ENCODE results near the gene RBM19.

The RBM19 gene

DNA sequence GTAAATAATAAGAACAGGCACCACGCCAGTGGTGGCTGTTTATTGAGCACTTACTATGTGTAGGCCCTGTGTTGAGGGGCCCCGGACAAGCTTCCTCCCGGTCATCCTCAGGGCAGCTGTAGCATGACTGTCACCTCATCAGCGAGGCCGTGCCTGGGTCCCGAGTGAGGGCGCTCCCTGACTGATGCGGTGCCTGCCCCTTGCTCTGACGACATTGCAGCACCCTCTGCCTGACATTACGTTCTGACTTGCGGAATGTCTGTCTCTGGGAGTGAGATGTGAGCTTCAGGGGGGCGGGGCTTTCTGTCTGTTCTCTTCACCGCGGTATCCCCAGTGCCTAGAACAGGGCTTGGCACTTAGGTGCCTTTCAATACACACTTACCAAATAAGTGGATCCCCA, 167.6 kb downstream of the RBM19 start:
- FAIRE-seq, result no peak

- FAIRE-seq, result no peak
These were observed 168.6 kb downstream of the RBM19 start for GRCh38 chr12:113797535-113797868.

GRCh38 chr12:113796852-113797534, 169.1 kb downstream of the RBM19 start:
- FAIRE-seq, result no peak

- FAIRE-seq, result no peak
These were observed 169.9 kb downstream of the RBM19 start for GRCh38 chr12:113796066-113796827.

GRCh38 chr12:113795445-113795844, 170.7 kb downstream of the RBM19 start:
- FAIRE-seq, result no peak

DNA sequence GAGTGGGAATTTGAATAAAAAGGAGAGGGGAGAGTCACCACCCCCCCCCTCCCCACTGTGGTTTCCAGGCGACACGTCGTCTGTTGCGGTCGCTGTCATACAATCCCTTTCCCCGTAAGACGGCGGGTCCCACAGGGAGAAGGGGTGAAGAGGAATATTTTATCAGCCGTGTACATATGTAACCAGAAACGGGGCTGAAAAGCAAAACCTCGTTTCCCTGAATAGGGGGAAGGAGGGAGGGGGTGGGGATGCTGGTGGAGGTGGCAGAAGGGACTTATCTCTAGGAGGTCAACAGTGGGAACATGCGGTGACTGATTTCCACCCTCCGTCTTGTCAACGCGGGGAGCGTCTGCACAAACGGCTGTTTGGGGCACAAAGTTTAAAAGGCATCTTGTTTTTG, 171.4 kb downstream of the RBM19 start:
- no peak for FAIRE-seq

DNA sequence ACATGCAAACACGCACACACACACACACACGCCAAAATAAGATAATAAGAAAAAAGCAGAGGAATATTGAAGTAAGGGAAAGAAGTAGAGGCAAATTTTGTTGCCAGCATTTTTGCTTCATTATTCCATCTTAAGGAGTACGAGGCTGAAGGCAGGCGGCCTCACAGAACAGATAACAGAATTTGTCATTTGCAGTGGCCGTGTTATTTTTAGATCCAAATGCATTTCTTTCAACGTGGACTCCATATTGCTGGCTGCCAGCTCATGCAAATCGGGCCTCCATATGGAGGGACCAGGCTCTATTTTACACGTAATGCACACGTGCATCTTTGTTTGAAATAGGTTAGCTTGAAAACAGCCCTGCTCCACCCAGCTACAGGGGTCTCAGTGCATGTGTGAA, 172.9 kb downstream of the RBM19 start:
- FAIRE-seq, result no peak

GRCh38 chr12:113792450-113792849, 173.7 kb downstream of the RBM19 start:
- no peak for FAIRE-seq

GRCh38 chr12:113788020-113788856, 177.9 kb downstream of the RBM19 start:
- FAIRE-seq, result no peak

GRCh38 chr12:113786107-113786506, 180.0 kb downstream of the RBM19 start:
- no peak for FAIRE-seq

DNA sequence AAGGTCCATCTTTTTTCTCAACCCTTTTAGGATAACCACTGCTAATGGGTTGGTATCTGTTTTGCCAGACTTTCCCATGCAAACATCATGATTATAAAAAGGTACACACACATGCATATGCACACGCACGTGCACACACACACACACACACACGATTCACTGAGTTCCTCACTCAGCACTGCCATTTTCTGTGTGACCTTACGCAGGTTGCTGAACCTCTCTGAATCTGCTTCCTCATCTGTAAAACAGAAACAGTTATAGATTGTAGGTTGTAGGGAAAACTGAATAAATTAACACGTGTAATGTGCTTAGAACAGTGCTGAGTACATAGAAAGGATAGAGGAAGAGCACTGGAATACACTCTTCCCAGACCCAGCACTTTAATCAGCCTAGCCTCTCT, 182.3 kb downstream of the RBM19 start:
- FAIRE-seq, result no peak

DNA sequence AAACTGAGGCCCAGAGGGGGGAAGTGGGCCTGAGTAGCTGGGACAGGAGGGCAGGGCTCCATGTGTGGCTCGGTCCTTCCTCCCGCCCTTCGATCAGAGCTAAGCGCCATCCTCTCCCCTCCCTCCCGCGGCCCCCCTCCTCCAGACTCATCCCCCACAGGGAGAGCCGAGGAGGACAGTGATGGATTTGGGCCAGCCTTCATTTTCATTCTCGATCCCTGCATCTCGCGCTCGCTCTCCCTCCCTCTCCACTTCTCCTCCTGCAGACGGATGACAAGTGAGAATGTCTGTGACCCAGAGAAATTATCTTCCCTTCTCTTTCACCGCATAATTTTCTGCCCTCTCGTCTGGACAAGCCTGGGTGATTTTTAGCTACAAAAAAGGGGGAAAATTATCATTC, 183.3 kb downstream of the RBM19 start:
- no peak for FAIRE-seq

GRCh38 chr12:113781415-113782198, 184.5 kb downstream of the RBM19 start:
- FAIRE-seq, result no peak

DNA sequence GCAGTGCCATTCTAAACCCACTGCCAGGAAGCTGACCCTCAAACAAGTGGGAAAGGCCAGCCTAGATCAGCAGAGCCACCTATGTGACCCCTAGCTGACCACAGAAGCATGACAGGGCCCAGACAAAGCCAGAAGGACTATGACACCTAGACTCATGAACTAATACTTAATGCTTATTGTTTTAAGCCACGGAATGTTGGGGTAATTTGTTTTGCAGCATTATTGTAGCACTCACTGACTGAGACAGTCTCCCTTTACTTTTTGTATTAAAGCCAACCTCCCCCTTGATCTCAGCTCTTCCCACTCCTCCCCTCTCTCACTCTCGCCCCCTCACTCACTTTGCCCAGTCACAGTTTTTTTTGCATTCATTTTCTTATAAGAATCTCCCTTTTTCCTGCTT, 186.4 kb downstream of the RBM19 start:
- FAIRE-seq, result no peak

- FAIRE-seq, result no peak
These were observed 187.5 kb downstream of the RBM19 start for GRCh38 chr12:113778432-113779132.

DNA sequence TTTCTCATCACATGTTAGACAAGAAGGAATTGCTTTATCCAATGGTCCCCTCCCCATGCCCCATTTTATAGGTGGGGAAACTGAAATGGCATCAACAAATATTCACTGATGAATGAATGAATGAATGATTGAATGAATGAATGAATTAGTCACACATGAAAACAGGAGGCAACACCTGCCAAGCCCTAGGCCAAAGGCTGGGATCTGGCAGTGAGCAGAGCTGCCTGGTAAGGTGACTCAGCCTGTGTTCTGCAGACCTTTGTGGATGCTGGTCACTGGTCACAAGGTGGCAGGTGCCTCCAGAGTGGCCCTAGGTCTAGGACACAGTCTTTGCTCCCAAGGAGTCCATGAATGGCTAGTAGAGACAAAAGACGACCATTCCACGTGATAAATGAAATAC, 188.4 kb downstream of the RBM19 start:
- FAIRE-seq, result no peak

- FAIRE-seq, result no peak
These were observed 189.6 kb downstream of the RBM19 start for GRCh38 chr12:113776536-113776935.

DNA sequence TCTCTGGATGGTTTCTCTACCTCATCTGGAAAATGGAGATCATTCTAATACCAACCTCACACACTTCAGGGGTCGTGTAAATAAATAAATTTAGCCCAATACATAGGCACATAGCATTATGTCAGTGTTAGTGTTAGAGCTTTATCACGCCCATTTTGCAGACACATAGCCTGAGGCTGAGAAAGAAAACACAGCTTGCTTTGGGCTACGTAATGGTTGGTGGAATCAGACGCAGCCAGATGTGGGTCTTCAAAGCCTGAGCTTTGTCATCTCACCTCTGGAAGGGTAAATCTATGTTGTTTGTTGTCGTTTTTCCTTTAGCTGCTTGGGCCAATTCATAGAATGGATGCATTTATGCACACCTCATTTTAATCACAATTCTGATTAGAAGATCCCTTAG, 191.6 kb downstream of the RBM19 start:
- FAIRE-seq, result no peak

GRCh38 chr12:113772505-113773030, 193.6 kb downstream of the RBM19 start:
- FAIRE-seq, result no peak

- FAIRE-seq, result no peak
These were observed 195.7 kb downstream of the RBM19 start for GRCh38 chr12:113770389-113770865.

DNA sequence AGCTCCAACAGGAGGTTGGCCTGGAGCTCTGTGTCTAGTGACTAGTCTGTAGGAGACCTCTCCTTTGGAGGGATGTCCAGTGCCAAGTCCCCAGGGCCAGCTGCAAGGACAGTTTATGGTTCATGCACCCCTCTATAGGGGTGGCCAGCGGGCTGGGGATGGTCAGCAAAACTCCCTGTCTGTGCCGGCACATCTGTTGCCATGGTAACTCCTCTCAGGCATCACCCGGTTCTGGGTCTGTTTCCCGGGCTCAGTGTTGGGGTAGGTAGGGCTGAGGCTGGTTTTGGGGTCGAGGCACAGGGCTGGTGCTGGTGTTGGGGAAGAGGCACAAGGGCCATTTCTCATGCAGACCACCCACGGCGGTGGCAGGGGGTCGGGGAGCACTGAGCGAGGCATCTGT, 196.8 kb downstream of the RBM19 start:
- FAIRE-seq, result no peak

DNA sequence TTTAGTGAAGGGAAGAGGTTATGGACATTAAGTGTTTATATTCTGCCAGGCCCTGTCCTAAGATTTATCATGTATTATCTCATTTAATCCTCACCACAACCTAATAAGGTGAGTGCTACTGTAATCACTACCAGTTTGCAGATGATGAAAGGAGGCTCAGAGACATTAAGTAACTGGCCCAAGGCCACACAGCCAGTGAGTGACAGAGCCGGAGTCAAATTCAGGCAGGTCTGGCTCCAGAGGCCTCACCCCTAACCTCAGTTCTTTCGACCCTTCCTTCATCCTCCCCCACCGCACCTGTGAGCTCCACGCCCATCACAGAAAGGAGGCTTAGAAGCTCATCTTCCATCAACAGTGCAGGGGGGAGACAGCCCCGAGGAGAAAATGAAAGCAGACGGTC, 197.3 kb downstream of the RBM19 start:
- FAIRE-seq, result no peak

Measured in A204.1 (cell line).